Measurements from ENCODE around the gene GNA12. TPM values are rescaled to one million over a fixed set of nuclear protein-coding genes. Genes with fewer than 3 reads are reported as not detected.
A peak's percentile ranks its signal among the peaks of the same experiment; 100 is the strongest.

Gene GNA12
- total RNA-seq, 1 donor: 27.1 TPM

DNA sequence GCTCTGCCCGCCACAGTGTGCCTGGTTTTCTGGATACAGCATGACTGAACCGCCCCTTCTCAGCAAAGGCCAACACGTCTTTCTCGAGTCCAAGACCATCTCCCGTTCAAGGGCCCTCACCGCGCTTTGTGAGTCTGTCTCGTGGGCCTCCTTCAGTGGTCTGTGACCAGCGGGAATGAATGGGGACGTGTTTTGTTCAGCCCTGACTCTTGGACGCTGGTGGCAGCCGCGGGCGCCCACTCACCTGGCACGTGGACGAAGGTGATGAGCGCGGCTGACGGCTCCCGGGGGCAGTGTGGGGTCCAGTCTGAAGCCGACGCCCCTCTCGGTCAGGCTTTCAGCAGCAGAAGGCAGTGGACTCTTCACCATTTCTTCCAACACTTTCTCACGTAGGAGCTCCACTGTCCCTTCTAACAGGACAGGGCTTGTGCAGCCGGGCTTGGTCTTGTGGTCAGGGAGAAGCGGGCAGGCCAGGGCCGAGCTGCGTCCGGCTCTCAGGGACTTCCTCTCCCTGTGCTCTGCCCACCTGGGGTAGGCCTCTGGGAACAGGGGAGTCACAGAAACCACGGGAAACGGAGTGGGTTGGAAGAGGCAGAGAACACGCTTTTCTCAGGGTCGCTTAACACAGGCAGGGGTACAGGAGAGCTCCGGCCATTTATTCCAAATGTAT lies 125.7 kb downstream of the GNA12 start:
- H3K9me3 ChIP-seq (ENCODE audit: low read depth, low read length): no peaks in the 10 kb centered on the region
- H3K27me3 ChIP-seq (ENCODE audit: insufficient read depth, low read length): no peaks in the 10 kb centered on the region
- H3K79me2 ChIP-seq (ENCODE audit: insufficient read depth, low read length): no peaks in the 10 kb centered on the region
- H3K36me3 ChIP-seq (ENCODE audit: insufficient read depth, low read length): peaks cover 3% of the 10 kb centered on the region
- no peaks in the 10 kb centered on the region for H3K4me1 ChIP-seq (ENCODE audit: insufficient read depth, low read length)
- no peak overlapping the region for H3K4me3 ChIP-seq (ENCODE audit: insufficient read depth, low read length)
- H3K27ac ChIP-seq (ENCODE audit: low read depth, low read length): no peak overlapping the region
- no peak overlapping the region for H2AFZ ChIP-seq (ENCODE audit: low read length)
- H3K4me2 ChIP-seq (ENCODE audit: insufficient read depth, low read length): no peak overlapping the region
- H4K20me1 ChIP-seq (ENCODE audit: insufficient read depth, low read length): no peaks in the 10 kb centered on the region
- TF ChIP-seq CTCF (IDR thresholded peaks at IDR 0.05; ENCODE audit: extremely low read depth, low read depth, low read length): no peak
- DNase-seq (ENCODE audit: insufficient read length, low spot score, missing footprints): peak; percentile 78

DNA sequence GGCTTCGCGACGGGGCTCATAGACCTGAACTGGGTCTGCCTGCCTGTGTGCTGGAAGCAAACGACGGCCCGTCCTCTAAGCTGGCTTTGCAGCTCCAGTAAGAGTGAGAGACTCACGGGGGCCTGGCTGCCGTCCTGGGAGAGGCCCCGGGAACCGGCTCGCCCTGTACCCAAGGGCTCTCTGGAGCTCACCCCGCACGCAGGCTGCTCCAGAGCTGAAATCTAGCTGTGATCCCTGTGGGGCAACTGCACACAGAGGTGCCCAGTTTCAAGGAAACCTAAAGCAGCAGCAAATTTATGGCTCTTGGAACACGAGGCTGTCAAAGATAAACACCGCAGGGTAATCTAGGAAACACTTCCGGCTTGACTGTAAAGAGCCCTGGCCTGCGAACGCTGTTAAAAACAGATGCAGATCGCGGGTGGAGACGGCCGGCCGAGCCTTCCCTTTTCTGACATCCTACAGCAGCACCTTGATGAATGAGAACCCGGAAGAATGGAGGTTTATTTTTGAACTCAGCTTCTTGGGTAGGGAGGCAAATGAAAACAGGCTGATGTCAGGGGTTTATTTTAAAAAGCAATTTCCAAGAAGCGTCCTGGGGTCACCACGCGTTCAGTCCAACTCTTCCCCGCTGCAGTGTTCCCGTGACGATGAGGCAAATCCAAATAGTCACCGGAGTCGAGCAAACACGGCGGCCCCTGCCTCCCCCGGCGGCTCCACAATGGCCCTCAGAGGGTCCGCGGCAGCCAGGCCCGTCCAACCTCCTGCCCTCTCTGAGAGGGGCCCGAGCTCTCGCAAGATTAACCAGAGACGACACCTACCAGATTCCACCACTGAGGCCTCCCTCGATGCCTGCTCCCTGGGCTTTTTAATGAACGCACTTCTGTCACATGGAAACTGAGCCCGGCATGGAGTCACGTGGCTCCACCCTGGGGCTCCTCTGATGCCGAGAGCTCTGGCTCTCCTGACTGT lies 126.5 kb downstream of the GNA12 start:
- no peak overlapping the region for H3K4me3 ChIP-seq (ENCODE audit: insufficient read depth, low read length)
- no peak overlapping the region for H3K27ac ChIP-seq (ENCODE audit: low read depth, low read length)
- no peaks in the 10 kb centered on the region for H4K20me1 ChIP-seq (ENCODE audit: insufficient read depth, low read length)
- H3K9me3 ChIP-seq (ENCODE audit: low read depth, low read length): no peaks in the 10 kb centered on the region
- no peak overlapping the region for H2AFZ ChIP-seq (ENCODE audit: low read length)
- no peaks in the 10 kb centered on the region for H3K4me1 ChIP-seq (ENCODE audit: insufficient read depth, low read length)
- no peaks in the 10 kb centered on the region for H3K79me2 ChIP-seq (ENCODE audit: insufficient read depth, low read length)
- no peak for TF ChIP-seq CTCF (IDR thresholded peaks at IDR 0.05; ENCODE audit: extremely low read depth, low read depth, low read length)
- peak; percentile 85 for DNase-seq (ENCODE audit: insufficient read length, low spot score, missing footprints)
- no peaks in the 10 kb centered on the region for H3K27me3 ChIP-seq (ENCODE audit: insufficient read depth, low read length)
- H3K36me3 ChIP-seq (ENCODE audit: insufficient read depth, low read length): peaks cover 3% of the 10 kb centered on the region
- H3K4me2 ChIP-seq (ENCODE audit: insufficient read depth, low read length): no peak overlapping the region

DNA sequence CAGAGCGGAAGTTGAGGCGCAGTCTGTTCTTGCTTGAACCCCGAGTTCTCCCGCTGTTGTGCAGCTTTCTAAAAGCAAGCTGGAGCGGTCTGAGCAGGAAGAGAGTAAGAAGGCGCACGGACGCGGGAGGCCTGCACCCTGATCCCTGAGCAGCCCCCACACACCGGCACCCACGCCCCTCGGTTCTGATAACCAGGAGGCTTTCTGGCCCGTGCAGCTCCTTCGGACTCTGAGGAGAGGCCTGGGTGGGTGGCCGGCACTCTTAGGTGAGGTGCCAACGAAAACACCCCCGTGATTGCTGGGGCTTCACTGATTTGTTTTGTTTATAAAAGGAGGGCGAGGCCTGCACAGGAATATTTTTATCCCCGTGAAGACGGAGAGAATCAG lies 127.2 kb downstream of the GNA12 start:
- H3K4me2 ChIP-seq (ENCODE audit: insufficient read depth, low read length): no peak overlapping the region
- DNase-seq (ENCODE audit: insufficient read length, low spot score, missing footprints): no peak
- no peaks in the 10 kb centered on the region for H3K79me2 ChIP-seq (ENCODE audit: insufficient read depth, low read length)
- no peak overlapping the region for H2AFZ ChIP-seq (ENCODE audit: low read length)
- TF ChIP-seq CTCF (IDR thresholded peaks at IDR 0.05; ENCODE audit: extremely low read depth, low read depth, low read length): no peak
- H3K9me3 ChIP-seq (ENCODE audit: low read depth, low read length): no peaks in the 10 kb centered on the region
- no peaks in the 10 kb centered on the region for H3K4me1 ChIP-seq (ENCODE audit: insufficient read depth, low read length)
- no peak overlapping the region for H3K27ac ChIP-seq (ENCODE audit: low read depth, low read length)
- no peaks in the 10 kb centered on the region for H3K27me3 ChIP-seq (ENCODE audit: insufficient read depth, low read length)
- peaks cover 3% of the 10 kb centered on the region for H3K36me3 ChIP-seq (ENCODE audit: insufficient read depth, low read length)
- H3K4me3 ChIP-seq (ENCODE audit: insufficient read depth, low read length): no peak overlapping the region
- no peaks in the 10 kb centered on the region for H4K20me1 ChIP-seq (ENCODE audit: insufficient read depth, low read length)

DNA sequence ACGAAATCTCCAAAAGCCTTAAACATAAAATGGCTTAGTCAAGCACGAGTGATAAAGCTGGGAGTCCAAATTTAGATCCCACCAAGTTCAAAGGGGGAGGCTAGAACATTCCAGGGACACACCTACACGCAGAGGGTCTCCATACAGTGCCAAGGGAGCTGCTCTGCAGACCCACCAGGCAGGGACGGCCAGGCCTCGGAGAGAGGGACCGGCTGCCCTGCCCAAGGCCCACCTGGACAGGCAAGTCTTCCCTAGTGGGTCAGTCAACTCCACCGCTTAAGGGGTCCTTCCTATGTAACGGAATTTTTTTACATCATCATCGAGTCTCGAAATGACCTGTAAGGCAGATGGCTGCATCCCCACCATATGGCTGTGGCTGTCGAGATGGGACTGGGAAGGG lies 127.6 kb downstream of the GNA12 start:
- no peaks in the 10 kb centered on the region for H3K4me1 ChIP-seq (ENCODE audit: insufficient read depth, low read length)
- H3K9me3 ChIP-seq (ENCODE audit: low read depth, low read length): no peaks in the 10 kb centered on the region
- no peaks in the 10 kb centered on the region for H3K27me3 ChIP-seq (ENCODE audit: insufficient read depth, low read length)
- no peak overlapping the region for H3K4me2 ChIP-seq (ENCODE audit: insufficient read depth, low read length)
- no peak overlapping the region for H3K27ac ChIP-seq (ENCODE audit: low read depth, low read length)
- H3K4me3 ChIP-seq (ENCODE audit: insufficient read depth, low read length): no peak overlapping the region
- H4K20me1 ChIP-seq (ENCODE audit: insufficient read depth, low read length): no peaks in the 10 kb centered on the region
- H2AFZ ChIP-seq (ENCODE audit: low read length): no peak overlapping the region
- DNase-seq (ENCODE audit: insufficient read length, low spot score, missing footprints): peak; percentile 55
- H3K79me2 ChIP-seq (ENCODE audit: insufficient read depth, low read length): no peaks in the 10 kb centered on the region
- no peak for TF ChIP-seq CTCF (IDR thresholded peaks at IDR 0.05; ENCODE audit: extremely low read depth, low read depth, low read length)
- peaks cover 3% of the 10 kb centered on the region for H3K36me3 ChIP-seq (ENCODE audit: insufficient read depth, low read length)

Data from osteoblast (primary cell).